Fibroblast of gingiva (primary cell): ENCODE measurements around the gene NSFL1C.

Source experiments
- DNase-seq: peaks from one replicate; pipeline ENCODE4 v3.0.0-alpha.2; 2011; ENCODE audit warnings: low read depth

The NSFL1C gene

GRCh38 chr20:1484438-1485116 lies 17.9 kb upstream of the NSFL1C start:
- peak; percentile 83 for DNase-seq

GRCh38 chr20:1479831-1480595 lies 13.4 kb upstream of the NSFL1C start:
- DNase-seq: no peak

- peak; percentile 30 for DNase-seq
Measured at GRCh38 chr20:1478566-1478965, 11.9 kb upstream of the NSFL1C start.

GRCh38 chr20:1477896-1478490 lies 11.3 kb upstream of the NSFL1C start:
- DNase-seq: no peak

- no peak for DNase-seq
Measured at GRCh38 chr20:1474817-1475603, 8.4 kb upstream of the NSFL1C start.

GRCh38 chr20:1474325-1474724 lies 7.7 kb upstream of the NSFL1C start:
- DNase-seq: no peak

GRCh38 chr20:1473246-1474220 lies 6.9 kb upstream of the NSFL1C start:
- DNase-seq: no peak

GRCh38 chr20:1472556-1473245 lies 6.1 kb upstream of the NSFL1C start:
- no peak for DNase-seq

GRCh38 chr20:1471242-1471641 lies 4.6 kb upstream of the NSFL1C start:
- DNase-seq: no peak

GRCh38 chr20:1469925-1470571 lies 3.4 kb upstream of the NSFL1C start:
- peak; percentile 98 for DNase-seq

GRCh38 chr20:1469306-1469905 lies 2.8 kb upstream of the NSFL1C start:
- no peak for DNase-seq

- DNase-seq: no peak
Measured at GRCh38 chr20:1468117-1468624, 1.5 kb upstream of the NSFL1C start.

GRCh38 chr20:1467355-1468116 lies 887 bp upstream of the NSFL1C start:
- DNase-seq: no peak

GRCh38 chr20:1467082-1467354 lies 369 bp upstream of the NSFL1C start:
- DNase-seq: no peak

GRCh38 chr20:1465470-1466210 lies 1.0 kb downstream of the NSFL1C start:
- no peak for DNase-seq

- no peak for DNase-seq
Measured at GRCh38 chr20:1463971-1464570, 2.6 kb downstream of the NSFL1C start.

GRCh38 chr20:1462834-1463233 lies 3.8 kb downstream of the NSFL1C start:
- DNase-seq: no peak

- DNase-seq: no peak
Measured at GRCh38 chr20:1462001-1462400, 4.6 kb downstream of the NSFL1C start.
